HG03439 (cell line): ENCODE data around the gene RNASE7.

Experiments
- ATAC-seq: cut with Tn5 transposase; IDR thresholded peaks from one replicate; pipeline ENCODE4 v1.9.1; 2021; ENCODE audit warnings: mild to moderate bottlenecking, moderate library complexity; ENCODE audit not compliant: unreplicated experiment

RNASE7 gene

DNA sequence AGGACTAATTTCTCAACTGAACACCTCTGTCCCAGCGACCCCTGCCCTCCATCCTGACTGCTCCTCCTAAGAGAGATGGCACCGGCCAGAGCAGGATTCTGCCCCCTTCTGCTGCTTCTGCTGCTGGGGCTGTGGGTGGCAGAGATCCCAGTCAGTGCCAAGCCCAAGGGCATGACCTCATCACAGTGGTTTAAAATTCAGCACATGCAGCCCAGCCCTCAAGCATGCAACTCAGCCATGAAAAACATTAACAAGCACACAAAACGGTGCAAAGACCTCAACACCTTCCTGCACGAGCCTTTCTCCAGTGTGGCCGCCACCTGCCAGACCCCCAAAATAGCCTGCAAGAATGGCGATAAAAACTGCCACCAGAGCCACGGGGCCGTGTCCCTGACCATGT, 756 bp downstream of the RNASE7 start:
- ATAC-seq = no peak

DNA sequence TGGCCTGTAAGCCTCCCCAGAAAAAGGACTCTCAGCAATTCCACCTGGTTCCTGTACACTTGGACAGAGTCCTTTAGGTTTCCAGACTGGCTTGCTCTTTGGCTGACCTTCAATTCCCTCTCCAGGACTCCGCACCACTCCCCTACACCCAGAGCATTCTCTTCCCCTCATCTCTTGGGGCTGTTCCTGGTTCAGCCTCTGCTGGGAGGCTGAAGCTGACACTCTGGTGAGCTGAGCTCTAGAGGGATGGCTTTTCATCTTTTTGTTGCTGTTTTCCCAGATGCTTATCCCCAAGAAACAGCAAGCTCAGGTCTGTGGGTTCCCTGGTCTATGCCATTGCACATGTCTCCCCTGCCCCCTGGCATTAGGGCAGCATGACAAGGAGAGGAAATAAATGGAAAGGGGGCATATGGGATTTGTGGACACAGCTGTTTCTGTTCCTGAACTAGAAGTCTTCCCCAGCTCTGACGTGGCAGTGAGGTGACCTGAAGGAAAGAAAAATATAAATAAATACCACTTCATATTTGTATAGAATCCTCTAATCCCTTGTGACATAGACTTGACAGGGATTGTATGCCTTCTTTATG, 1.3 kb downstream of the RNASE7 start:
- no peak for ATAC-seq

DNA sequence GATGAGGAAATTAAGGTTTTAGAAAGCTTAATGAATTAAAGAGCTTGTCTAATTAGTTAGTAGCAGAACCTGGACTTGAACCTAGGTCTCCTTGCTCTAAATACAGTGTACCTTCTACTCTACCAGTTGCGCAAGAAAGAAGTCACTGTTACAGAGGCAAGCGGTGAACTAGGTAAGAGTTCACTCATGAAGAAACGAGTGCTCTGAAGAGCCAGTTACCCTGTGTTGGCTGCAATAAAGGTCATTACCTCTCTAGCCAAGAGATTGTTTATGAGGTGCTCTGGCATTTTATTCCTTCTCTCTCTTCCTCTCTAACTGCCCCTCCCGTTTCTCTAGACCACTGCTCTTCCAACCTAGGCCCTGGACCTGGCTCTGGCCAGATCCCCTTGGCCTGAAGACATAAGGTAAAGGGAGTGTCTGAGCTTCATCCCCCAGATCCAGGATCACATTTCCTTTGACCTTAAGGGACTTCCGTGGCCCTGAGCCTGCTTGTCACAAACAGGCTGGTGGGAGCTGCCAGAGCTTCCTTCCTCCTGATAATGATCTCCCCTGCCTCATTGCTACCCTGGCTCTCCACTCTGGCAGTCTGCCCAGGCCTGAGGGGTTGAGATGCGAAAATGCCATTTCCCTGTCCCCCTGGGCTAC, 1.9 kb downstream of the RNASE7 start:
- ATAC-seq = no peak

- ATAC-seq = no peak
Observed at GRCh38 chr14:21047378-21047781, 5.2 kb downstream of the RNASE7 start.

GRCh38 chr14:21048638-21049037, 6.5 kb downstream of the RNASE7 start:
- ATAC-seq = no peak

GRCh38 chr14:21049271-21049673, 7.1 kb downstream of the RNASE7 start:
- ATAC-seq = no peak

- no peak for ATAC-seq
Observed at GRCh38 chr14:21050597-21050996, 8.4 kb downstream of the RNASE7 start.

GRCh38 chr14:21053184-21054122, 11.3 kb downstream of the RNASE7 start:
- no peak for ATAC-seq

- no peak for ATAC-seq
Observed at GRCh38 chr14:21054123-21054767, 12.1 kb downstream of the RNASE7 start.

- no peak for ATAC-seq
Observed at GRCh38 chr14:21054768-21055145, 12.6 kb downstream of the RNASE7 start.

- ATAC-seq = no peak
Observed at GRCh38 chr14:21055432-21056117, 13.4 kb downstream of the RNASE7 start.

- ATAC-seq = no peak
Observed at GRCh38 chr14:21056520-21057163, 14.5 kb downstream of the RNASE7 start.

DNA sequence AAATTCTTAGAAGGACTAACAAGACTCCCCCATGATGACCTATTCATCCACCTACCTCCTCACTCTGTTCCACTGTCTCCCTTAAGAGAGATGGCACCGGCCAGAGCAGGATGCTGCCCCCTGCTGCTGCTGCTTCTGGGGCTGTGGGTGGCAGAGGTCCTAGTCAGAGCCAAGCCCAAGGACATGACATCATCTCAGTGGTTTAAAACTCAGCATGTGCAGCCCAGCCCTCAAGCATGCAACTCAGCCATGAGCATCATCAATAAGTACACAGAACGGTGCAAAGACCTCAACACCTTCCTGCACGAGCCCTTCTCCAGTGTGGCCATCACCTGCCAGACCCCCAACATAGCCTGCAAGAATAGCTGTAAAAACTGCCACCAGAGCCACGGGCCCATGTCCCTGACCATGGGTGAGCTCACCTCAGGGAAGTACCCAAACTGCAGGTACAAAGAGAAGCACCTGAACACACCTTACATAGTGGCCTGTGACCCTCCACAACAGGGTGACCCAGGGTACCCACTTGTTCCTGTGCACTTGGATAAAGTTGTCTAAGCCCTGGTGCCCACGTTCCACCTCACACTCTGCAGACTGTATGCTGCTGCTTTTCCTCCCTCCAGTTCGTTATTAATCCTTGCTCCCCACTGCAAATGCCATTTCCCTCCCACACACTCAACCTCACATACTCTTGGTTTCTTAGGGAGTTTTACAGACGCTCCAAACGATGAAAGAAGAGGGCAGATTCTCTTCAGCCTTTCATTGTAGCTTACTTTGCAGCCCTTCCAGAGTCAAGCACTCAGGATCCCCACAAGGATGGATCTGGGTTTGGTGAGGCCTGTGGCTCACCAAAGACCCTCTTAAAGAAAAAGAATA, 15.9 kb downstream of the RNASE7 start, which contains the start of gene RNASE8:
RNASE8 (plus strand) TSS at position 20 of the 873 bp plus-strand sequence; CDS start at position 91, 71 bp downstream.
- no peak for ATAC-seq

- ATAC-seq = no peak
Observed at GRCh38 chr14:21058903-21059302, 16.7 kb downstream of the RNASE7 start.

DNA sequence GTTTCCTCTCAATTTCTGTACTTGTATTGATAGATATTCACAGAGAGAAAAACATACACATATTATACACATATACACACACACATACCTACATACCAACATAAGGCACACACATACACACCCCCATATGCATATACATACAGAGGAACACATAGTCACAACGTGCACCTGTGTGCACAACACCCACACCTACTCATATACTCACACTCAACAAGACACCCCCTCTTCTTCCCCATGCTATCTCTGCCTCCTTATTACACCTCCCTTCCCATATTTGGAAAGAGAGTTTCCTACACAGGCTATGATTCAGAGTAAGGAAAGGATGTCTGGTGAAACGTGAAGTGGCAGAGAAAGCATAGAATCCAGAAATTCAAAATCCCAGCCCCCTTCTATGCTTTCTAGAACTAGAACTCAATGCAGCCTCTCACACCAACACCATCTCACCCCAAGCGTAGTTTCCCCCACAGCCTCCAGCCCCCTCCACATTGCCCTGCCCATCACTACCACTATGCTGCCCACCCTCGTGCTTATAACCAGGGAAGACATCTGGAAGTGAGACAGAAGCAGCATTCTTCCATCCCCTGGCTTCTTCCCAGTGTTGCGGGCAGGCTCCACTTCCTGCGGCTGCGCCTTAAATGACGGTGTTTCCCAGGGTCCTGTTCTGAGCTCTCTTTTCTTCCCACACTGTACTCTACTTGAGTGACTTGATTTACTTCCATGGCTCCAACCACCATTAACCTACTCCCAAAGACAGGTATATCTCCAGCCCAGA, 17.9 kb downstream of the RNASE7 start:
- no peak for ATAC-seq

DNA sequence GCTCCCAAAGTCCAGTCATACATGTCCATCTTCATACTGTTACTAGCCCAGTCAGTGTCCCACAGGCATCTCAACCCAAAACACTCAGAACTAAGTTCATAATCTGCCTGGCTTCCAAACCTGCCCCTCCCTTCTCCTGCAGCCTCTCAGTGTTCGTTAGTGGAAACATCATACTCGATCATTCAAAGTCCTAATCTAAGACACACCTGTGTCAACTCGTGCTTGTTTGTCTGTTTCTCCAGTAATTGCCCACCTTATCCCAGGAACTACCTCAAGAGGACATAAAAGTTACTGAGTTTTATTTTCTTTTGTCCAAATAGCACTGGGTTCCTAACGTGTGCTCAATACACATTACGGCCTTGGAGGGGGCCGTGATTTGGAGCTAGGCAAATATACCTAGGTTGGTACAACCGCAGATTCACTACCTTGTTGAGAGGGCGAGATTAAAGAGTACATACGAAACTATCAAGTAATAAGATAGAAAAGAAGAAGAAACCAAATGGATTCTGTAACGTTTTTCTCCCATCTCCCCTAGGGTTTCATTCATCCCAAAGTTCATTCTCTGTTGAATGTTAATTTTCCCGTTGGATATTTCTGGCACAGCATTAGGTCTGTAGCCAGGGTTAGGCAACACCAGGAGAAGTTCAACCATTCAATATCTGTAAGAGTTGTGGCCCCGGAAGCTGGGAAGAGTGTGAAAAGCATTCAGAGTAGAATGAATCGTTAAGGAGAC, 18.6 kb downstream of the RNASE7 start:
- ATAC-seq = no peak

GRCh38 chr14:21061347-21061668, 19.1 kb downstream of the RNASE7 start:
- ATAC-seq = no peak

- no peak for ATAC-seq
Observed at GRCh38 chr14:21063479-21063878, 21.3 kb downstream of the RNASE7 start.
